ENCODE results near the gene IBSP. TPM values are rescaled to one million over a fixed set of nuclear protein-coding genes. Genes with fewer than 3 reads are reported as not detected.

The IBSP gene
- total RNA-seq, 1 donor from 2014 or later = not detected

DNA sequence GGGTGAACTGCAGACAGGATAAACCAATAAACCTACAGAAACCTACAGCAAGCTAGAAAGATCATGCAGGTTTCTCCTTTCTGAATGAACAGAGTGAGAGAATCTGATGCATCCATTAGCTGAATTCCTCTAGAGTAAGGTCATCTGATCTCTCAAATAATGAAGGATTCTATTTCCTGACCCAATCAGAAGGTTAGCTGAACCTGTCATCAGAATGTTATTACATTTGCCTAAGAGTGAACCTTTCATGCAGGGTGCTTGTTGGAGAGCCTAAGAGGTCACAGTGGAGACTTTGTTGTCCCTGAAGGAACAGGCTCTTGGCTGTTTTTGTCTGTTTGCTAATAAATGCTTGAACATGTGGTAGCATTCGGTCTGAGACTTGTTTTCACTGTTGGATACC, 57.5 kb downstream of the IBSP start:
- H3K4me3 ChIP-seq = no peak overlapping the region
- no peak for TF ChIP-seq POLR2A (IDR thresholded peaks at IDR 0.05)
- no peak for TF ChIP-seq CTCF (IDR thresholded peaks at IDR 0.05)
- TF ChIP-seq POLR2AphosphoS5 (IDR thresholded peaks at IDR 0.05; ENCODE audit: insufficient read depth in 1 of 2, low read depth in 1 of 2) = no peak
- no peak for DNase-seq (ENCODE audit: extremely low spot score in 2 of 2)
- no peaks in the 10 kb centered on the region for H3K9me3 ChIP-seq
- no peaks in the 10 kb centered on the region for H3K27me3 ChIP-seq
- intact Hi-C loops (cut with DNase I) = loop anchor here (5.0 kb wide), 1 partner anchor 355 kb away; no protein-coding TSS in a partner anchor
- no peaks in the 10 kb centered on the region for H3K36me3 ChIP-seq
- peaks cover 8% of the 10 kb centered on the region for H3K4me1 ChIP-seq
- H3K27ac ChIP-seq = no peak overlapping the region

- H3K9me3 ChIP-seq = no peaks in the 10 kb centered on the region
- H3K4me3 ChIP-seq = no peak overlapping the region
- no peak overlapping the region for H3K27ac ChIP-seq
- no peak for DNase-seq (ENCODE audit: extremely low spot score in 2 of 2)
- H3K4me1 ChIP-seq = peaks cover 8% of the 10 kb centered on the region
- intact Hi-C loops (cut with DNase I) = loop anchor here (5.0 kb wide), 1 partner anchor 355 kb away; no protein-coding TSS in a partner anchor
- no peaks in the 10 kb centered on the region for H3K27me3 ChIP-seq
- H3K36me3 ChIP-seq = no peaks in the 10 kb centered on the region
- no peak for TF ChIP-seq POLR2A (IDR thresholded peaks at IDR 0.05)
- no peak for TF ChIP-seq CTCF (IDR thresholded peaks at IDR 0.05)
- no peak for TF ChIP-seq POLR2AphosphoS5 (IDR thresholded peaks at IDR 0.05; ENCODE audit: insufficient read depth in 1 of 2, low read depth in 1 of 2)
Measured at GRCh38 chr4:87857789-87858188, 58.4 kb downstream of the IBSP start.

Other genes with a start within 250 kb of the IBSP start
- gene DSPP, start 191.0 kb upstream of the IBSP start, total RNA-seq = not detected
- not detected for gene DMP1, start 149.3 kb upstream of the IBSP start, total RNA-seq
- not detected for gene MEPE, start 33.4 kb downstream of the IBSP start, total RNA-seq
- 11.8 TPM for gene SPP1, start 176.2 kb downstream of the IBSP start, total RNA-seq
- gene PKD2, start 208.1 kb downstream of the IBSP start, total RNA-seq = 33.1 TPM

Measured in vagina (tissue), 2 donors.